MM.1S (cell line): Measurements from ENCODE around the gene RSRC1.

Experiments
- EZH2 ChIP-seq: fragments of 300-600 bp; sonication (generic); optimal IDR thresholded peaks from 2 replicates; pipeline ENCODE3; 2017; ENCODE audit warnings: low read depth, mild to moderate bottlenecking, antibody characterized with exemption, low read length, mixed read lengths
- TF ChIP-seq, protein P1 (sequence below): fragments of 300-600 bp; sonication (generic); IDR thresholded peaks from 2 replicates; pipeline ENCODE4 v1.5.1; 2016; ENCODE audit warnings: antibody characterized with exemption, low read length, mixed read lengths

DNA sequence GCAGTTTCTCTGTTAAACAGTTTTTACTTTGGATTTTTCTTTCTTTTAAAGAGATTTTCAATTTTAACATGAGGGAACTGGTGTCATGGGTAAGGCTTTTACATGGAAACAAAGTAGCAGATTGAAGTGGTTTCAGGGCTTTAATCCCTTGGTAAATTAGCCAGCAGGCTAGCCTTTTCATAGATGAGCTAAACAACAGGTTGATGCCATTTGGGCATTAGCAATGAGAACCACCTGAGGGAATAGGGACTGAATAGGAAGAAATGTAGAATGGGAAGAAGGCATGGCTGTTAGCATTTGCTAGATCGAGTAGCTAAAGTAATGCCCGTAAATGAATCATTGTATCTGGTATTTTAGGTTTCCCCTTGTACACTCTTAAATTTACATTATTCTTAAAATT lies 295.6 kb downstream of the RSRC1 start:
- no peak for TF ChIP-seq EZH2
- TF ChIP-seq, protein P1, sequence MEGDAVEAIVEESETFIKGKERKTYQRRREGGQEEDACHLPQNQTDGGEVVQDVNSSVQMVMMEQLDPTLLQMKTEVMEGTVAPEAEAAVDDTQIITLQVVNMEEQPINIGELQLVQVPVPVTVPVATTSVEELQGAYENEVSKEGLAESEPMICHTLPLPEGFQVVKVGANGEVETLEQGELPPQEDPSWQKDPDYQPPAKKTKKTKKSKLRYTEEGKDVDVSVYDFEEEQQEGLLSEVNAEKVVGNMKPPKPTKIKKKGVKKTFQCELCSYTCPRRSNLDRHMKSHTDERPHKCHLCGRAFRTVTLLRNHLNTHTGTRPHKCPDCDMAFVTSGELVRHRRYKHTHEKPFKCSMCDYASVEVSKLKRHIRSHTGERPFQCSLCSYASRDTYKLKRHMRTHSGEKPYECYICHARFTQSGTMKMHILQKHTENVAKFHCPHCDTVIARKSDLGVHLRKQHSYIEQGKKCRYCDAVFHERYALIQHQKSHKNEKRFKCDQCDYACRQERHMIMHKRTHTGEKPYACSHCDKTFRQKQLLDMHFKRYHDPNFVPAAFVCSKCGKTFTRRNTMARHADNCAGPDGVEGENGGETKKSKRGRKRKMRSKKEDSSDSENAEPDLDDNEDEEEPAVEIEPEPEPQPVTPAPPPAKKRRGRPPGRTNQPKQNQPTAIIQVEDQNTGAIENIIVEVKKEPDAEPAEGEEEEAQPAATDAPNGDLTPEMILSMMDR: no peak
